GM19023 (cell line): ENCODE measurements around the gene GASK1A.

Experiments
- ATAC-seq: cut with Tn5 transposase; IDR thresholded peaks from one replicate; pipeline ENCODE4 v1.9.1; 2021; ENCODE audit warnings: mild to moderate bottlenecking, moderate library complexity; ENCODE audit not compliant: unreplicated experiment

GASK1A gene

DNA sequence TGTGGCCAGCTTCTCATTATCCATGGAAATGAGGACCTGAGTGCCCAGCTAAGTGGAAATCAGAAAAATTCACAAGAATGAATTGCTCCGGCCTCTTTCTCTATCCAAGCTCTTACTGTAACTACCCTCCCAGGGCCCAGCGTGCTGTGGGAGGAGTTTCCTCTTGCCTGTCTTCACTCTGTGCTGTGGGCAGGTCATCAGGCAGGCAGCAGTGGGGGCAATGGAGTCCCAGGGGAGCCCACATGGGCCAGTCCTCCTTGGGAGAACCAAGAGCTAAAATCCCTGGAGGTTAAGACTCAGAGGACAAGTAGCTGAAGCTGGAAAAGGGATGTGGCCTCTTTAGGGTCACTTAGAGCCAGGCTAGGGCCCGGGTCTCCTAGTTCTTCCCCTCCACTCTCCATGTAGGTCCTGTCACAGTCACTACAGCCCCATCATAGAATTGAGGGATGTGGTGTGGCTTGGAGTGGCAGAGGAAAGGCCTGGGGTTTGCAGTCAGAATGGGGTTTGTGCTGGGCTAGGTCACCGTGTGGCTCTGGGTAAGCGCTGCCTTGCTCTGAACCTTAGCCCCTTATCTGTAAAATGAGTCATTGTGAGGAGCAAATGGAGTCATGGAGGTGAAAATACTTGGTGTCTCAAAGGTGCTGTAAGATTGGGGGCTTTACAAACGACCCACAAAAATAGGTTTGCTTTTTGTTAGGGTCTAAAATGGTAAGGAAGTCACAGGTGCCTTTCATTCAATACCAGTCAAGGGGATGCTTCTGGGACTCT lies 3.7 kb downstream of the GASK1A start:
- no peak for ATAC-seq

DNA sequence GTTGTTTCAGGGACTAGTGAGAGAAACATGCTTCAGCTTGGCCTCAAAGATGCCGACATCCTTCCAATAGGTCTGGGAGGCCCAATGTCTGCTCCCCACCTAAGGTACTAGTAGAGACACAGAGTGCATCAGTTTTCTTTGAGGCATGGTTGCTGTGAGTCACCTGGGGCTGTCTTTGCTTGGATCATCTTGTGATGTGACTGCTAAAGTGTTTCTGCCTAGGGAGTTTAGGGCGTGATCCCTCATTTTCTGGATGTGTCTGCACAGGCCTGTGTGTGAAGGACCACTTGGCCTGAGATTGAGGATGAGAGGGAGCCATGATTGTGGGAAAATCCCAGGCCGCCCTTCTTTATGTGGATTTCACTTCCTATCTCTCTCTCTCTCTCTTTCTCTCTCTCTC lies 4.8 kb downstream of the GASK1A start:
- no peak for ATAC-seq

DNA sequence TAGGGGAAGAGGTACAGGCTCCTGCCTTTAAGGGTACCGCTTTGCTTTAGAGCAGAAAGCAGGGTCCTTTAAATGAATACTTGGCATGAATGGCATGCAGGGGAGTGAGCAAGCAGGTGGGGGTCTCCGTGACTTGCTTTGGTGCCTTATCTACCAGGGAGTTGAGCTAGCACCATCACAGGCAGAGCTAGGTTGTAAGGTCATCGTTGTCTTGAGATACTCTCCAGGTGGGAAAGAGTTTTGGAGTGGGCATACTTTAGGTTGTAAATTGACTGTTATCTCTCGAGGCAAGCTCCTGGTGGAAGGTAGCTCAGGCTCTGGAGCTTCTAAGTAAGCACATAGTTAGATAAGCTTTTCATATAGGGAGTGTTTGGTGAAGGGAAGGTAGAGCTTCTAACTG lies 5.6 kb downstream of the GASK1A start:
- ATAC-seq, result no peak

DNA sequence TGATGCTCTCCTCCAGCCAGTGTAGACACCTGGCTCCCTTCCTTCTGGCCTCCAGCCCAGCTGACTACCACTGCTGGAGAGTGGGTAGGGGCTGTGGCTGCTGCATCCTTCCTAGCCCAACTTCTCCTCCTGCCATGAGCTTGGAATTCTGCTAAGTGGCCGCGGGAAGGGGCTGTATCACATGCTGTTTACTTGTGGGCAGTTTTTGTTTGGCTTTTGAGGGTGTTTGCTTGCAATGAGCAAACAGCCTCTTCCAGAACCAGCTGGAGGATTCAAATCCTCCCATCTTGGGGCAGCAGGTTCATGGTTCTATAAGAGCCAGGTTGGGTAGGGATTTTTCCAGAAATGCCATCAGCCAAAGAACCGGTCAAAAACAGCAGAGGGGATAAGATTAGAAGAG lies 9.0 kb downstream of the GASK1A start:
- no peak for ATAC-seq

DNA sequence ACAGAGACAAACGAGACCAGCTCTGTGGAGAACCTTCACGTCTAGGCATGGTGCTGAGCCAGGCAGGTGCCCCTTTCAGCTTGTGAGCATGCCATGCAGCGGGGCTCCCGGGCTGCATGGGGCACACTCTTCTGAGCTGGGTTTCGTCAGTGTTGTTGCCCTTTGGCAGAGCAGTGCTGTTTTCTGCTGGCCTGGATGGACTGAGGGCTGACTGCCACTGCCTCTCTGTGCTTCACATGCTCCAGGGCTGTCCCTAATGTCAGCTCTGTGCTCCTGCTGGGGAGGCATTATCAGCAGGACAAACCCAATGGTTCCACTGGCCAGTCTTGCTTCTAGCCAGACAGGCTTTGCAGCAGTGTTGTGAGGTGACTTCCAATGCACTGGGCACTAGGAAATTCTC lies 9.5 kb downstream of the GASK1A start:
- no peak for ATAC-seq

DNA sequence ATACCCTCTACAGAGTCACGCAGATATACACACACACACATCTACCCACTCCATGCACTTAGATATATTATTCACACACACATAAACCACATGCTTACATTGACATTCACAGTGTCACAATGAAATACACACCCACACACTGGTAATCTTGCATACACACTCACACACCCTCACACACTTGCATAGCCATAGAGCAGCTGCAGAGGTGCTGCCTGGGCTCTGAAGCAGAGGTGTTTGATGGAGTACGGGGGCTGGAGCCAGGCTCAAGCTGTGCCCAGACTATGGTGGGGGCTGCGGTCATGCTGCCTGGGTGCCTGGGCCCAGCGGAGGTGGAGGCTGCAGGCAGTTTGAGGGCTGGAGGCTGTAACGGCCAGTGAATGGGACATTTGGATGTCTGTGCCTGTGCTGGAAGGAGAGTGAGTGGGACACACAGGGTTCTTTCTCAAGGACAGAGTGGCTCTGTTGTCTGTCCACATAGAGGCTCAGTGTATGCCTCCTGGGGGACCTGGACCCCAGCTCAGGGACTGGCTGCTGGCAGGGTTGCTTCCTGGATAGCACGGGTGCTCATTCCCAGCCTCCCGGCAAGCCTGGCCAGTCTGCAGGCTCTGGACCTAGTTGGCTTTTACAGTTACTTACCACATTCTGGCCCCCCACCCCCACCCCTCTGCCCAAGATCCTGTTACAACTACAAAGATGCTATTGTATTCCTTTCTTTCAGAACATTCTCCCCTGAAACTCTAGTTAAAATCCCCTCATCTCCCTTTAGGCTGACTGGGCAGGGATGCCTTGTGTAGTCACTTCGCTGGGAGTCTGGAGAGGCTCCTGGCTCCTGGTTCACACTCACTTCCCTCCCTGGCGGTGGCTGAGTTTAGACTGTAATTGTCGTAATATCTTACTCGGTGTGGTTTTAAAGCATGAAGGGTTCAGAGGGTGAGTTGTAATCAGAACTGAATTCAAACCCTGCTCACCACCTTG lies 12.5 kb downstream of the GASK1A start:
- ATAC-seq, result no peak

DNA sequence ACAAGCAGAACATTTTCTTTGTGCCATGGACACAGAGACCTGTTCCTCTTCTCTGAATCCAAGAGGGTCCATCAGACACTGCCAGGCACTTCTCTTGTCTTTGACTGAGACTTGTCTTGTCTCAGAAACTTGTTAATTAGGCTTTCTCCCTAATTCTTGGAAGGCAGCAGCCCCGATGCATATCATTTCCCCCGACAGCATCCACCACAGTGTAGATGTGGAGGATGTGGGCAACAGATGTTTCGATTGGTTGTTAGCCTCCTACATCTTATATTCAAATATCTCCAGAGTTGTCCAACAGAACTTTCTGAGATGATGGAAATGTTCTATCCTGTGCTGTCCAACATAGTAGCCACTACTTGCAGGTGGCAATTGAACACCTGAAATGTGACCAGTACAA lies 15.5 kb downstream of the GASK1A start:
- no peak for ATAC-seq

DNA sequence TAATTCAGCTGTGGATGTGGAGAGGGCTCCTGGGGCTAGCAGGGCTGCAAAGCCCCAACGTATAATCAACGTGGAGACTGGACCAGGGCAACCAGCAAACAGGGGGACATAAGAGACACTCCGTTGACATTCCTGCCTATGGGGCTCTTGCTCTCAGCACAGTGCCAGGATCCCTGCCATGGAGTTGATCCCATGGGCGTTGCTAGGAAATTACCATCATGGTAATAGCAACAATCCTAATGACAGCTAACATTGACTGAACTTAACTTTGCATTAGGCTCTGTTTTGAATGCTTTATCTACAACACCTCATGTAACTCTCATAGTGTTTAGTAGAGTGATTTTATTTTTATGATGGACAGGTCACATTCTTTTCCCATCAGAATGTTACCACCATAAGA lies 16.9 kb downstream of the GASK1A start:
- no peak for ATAC-seq

DNA sequence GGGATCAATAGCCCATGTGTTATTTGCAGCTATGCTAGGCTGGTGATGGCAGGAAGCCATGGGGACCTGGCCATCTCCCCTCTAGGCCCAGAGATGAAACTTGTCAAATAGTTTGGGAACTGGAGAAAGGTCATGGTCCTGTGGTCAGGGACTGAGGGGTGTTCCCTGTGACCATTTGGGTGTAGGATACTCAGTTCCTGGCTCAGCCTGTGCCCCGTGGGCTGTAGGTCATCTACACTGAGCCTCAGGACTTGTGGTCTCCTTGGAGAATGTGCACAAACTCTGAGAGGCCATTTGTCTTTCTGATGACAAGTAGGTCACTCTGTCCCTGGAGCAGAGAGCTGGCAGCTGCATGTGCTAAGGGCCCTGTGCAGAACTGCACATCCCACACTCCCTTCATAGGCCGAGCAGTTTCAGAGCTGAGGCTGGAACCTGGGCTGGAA lies 17.5 kb downstream of the GASK1A start:
- no peak for ATAC-seq

DNA sequence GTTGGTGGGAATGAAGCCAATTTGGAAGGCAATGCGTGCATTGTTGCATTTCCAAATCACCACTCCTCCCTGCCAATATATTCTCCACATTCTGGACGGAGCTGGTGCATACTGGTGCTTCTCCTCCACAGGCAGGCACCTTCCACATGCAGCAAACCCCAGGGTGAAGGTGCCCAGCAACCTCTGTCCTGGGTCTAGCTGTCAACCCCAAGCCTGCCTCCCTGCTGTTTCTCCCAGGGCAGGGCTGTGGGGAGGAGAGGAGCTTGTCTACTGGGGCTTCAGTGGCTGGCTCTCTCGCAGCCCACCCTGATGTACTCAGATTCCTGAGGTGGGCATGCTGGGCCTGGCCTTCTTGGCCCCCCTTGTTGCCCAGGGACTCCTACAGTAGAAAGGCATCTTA lies 20.1 kb downstream of the GASK1A start:
- ATAC-seq, result no peak

DNA sequence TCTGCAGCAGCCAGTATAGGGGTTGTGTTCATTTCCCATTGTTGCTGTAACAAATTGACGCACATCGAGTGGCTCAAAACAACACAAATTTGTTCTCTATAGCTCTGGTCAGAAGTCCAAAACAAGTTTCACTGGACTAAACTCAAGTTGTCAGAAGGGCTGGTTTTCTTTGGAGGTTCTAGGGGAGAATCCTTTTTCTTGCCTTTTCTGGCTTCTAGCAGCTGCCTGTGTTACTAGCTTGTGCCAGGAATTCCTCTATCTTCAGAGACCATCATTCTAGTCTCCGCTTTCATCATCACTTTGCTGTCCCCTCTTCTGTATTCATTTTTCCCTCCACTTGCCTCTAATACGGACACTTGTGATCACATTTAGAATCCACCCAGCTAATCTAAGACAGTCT lies 20.5 kb downstream of the GASK1A start:
- ATAC-seq, result no peak

DNA sequence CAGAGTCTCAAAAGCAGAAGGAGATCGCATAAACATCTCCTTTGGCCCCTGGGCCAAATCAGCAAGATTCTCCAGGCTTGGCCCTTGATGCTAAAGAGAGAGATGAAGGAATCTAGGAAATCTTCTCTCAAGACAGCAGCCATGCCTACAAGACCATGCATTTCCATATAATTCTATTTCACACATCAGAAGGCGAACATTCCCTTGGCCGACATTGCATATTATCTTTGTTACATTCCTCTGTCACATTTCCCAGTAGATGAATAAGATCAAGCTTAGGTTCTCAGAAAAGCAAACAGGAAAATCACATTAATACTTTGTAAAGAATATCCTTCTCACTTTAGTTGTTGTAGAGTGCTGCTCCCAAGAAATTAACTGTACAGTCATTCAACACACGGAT lies 21.3 kb downstream of the GASK1A start:
- no peak for ATAC-seq

DNA sequence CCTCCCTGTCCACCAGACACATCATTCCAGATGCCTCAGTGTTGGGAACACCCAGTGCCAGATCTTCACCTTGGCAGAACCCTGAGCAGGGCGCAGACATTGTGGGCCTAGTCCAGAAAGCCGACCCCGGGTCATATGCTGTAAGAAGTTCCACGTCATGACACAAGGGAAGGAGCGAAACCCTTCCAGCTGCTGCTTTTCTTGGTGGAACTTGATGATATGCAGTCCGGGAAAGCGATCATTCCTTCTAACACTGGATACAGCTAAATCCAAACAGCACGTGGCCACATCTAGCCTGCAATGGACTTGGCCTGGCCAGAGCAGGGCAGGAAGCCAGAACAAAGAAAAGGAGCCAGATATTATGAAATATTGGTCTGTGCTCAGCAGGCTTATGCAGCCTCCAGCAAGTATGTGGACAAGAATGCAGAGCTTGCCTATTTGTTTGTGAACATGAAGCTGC lies 22.0 kb downstream of the GASK1A start:
- no peak for ATAC-seq

DNA sequence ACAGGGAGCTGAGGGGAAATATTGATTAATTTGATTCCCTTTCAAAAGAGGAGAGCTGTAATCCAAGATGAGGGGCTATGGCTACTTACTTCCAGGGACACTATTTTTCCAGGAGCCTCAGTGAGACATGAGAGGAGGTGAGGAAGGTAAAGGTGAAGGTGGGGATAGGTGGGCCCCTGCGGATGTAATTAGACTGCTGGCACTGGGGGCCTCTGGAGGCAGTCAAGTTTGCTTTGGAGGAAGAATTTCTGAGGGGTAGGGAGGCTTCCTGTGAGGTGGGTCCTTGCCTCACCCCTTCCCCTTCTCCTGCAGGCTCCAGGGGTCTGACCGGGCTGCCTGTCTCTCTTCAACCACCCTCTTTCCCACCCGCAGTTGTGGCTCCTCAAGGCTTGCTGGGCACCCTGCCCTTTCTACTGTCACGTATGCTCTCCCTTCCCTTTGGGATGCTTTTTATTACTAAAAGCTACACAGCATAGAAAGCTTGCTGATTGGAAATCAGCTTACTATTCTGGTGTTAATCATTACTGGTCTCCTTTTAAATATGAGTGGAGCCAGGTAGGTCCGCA lies 22.5 kb downstream of the GASK1A start:
- no peak for ATAC-seq

DNA sequence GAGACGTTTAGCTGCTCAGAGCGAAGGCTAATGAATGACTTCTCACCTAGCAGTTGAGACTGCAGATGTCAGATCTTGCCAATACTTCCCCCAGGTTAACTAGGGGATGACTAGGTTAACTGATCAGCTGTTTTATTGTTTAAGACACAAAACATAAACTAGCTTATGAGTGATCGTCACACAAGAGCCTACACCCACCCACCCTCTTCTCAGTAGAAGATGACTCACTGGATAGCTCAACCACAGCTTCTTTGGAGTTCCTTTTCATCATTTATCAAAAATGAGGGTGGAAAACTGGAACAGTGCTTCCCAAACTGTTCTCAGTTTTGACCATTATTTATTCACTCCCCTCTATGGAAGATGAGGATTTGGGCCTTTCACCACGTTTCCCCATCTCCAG lies 25.2 kb downstream of the GASK1A start:
- no peak for ATAC-seq

DNA sequence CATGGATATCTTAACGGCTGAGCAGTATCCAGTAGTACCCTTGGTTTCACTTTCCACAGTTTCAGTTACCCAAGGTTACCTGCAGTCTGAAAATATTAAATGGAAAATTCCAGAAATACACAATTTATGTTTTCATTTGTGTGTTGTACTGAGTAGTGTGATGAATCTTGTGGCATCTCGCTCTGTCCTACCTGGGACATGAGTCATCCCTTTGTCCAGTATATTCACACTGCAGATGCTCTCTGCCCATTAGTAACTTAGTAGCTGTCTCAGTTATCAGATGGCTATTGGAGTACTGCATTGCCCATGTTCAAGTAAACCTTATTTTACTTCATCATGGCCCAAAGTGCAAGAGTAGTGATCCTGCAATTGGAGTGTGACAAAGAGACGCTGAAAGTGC lies 26.1 kb downstream of the GASK1A start:
- no peak for ATAC-seq

DNA sequence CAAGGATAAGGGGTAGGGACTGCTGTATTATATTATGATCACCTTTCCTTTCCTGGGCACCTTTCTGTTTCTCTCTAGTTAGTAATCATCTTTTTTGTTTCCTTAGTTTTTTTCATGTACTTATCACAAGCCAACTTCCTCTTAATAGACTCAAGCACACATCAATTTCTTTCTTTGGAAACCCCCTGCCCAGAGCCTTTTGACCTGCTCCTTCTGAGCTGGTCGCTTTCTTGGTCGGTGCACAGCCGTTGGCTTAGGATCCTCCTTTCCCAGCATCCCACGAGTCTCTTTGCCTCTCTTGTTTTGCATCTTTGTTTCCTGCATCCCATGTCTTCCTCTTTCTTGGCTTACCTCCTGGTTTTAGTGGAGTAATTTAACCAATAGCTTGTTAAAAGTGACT lies 26.9 kb downstream of the GASK1A start:
- ATAC-seq, result no peak

DNA sequence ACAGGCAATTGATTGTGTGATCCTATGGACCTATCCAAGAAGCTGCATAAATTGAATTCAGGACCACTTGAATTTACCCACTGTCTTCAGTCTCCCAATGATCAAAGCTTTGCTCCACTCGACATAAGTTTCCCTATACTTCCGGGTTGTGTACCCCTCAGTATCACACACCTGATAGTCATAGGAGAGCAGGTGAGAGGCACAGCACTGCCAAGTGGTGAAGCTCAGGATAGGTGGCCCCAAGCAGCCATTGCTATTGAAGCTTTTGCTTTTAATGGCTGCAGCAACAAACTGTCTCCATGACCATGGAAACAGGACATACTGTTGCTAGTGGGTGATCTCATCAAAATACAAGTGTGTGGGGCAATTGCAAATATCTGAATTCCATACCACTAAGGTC lies 27.7 kb downstream of the GASK1A start:
- no peak for ATAC-seq

DNA sequence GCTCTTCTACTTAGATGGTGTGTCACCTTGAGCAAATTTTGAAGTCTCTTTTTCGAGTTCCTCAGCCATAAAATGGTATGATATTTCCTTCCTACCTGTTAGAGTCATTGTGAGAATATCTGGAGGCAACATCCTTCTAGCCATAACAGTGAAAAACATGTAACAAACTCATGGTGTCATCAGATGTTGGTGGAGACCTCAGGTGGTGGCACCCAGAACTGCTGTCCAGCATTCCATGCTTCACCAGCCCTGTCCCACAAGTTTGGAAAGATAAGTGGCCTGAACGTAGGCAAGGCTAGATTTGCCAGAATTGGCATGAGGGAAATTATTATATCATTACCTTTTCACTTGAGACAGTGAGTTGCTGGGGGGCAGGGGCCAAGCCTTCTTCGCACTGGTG lies 30.4 kb downstream of the GASK1A start:
- no peak for ATAC-seq

DNA sequence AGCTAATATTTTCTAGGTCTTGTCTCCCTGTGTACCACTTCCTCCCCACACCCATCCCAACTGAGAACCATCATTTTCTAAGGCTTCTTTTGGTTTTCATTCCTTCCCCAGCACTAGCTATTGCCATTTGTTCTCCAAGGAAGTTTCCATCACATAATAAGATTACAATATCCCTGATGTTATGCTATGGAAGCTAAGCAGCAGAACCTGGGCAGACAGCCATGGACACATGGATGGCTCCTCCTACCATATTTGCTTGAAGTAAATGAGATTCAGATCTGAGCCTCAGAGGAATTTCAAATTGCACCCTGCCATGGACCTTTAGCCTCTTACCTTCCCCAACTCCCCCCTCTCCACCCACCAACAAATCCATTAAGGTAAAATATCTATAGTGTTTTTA lies 31.5 kb downstream of the GASK1A start:
- ATAC-seq, result no peak

DNA sequence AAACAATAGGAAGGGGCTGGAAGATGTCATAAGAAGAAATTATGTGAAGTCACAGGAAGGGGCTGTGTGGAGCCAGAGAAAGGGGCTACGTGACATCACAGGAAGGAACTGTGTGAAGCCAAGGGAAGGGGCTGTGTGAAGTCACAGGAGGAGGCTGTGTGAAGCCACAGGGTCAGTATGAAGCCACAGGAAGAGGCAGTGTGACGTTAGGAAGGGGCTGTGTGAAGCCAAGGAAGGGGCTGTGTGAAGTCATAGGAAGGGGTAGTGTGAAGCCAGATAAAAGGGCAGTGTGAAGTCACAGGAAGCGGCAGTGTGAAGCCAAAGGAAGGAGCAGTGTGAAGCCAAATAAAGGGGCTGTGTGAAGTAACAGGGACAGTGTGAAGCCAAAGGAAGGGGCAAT lies 32.5 kb downstream of the GASK1A start:
- no peak for ATAC-seq

DNA sequence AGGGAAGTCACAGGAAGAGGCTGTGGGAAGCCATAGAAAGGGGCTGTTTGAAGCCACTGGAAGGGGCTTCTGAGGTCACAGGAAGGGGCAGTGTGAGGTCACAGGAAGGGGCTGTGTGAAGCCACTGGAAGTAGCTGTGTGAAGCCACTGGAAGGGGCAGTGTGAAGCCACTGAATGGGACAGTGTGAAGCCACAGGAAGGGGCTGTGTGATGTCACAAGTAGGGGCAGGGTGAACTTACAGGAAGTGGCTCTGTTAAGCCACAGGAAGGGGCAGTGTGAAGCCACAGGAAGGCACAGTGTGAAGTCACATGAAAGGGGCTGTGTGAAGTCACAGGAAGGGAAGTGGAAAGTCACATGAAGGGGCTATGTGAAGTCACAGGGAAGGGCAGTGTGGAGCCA lies 33.1 kb downstream of the GASK1A start:
- ATAC-seq, result no peak
